Glutamatergic neuron (in vitro differentiated cells): ENCODE results near the gene PMEPA1. TPM values are rescaled to one million over a fixed set of nuclear protein-coding genes. Genes with fewer than 3 reads are reported as not detected.

Experiments
- DNase-seq: peaks from one replicate; pipeline ENCODE4 v3.0.0; 2022
- H3K27ac Mint-ChIP-seq: one replicate; pipeline ENCODE4 v1.8.0; 2020; ENCODE audit warnings: mild to moderate bottlenecking, mixed read lengths, inconsistent platforms; ENCODE audit not compliant: unreplicated experiment
- H3K27me3 Mint-ChIP-seq: one replicate; pipeline ENCODE4 v1.8.0; 2020; ENCODE audit warnings: mild to moderate bottlenecking, moderate library complexity, mixed read lengths, inconsistent platforms; ENCODE audit not compliant: unreplicated experiment
- H3K36me3 Mint-ChIP-seq: one replicate; pipeline ENCODE4 v1.8.0; 2020; ENCODE audit warnings: mild to moderate bottlenecking, mixed read lengths, inconsistent platforms; ENCODE audit not compliant: unreplicated experiment
- H3K4me1 Mint-ChIP-seq: one replicate; pipeline ENCODE4 v1.8.0; 2020; ENCODE audit warnings: mild to moderate bottlenecking, low read depth, mixed read lengths, inconsistent platforms; ENCODE audit not compliant: unreplicated experiment
- H3K4me3 Mint-ChIP-seq: one replicate; pipeline ENCODE4 v1.8.0; 2020; ENCODE audit warnings: mild to moderate bottlenecking, mixed read lengths, inconsistent platforms; ENCODE audit not compliant: unreplicated experiment
- H3K9me3 Mint-ChIP-seq: one replicate; pipeline ENCODE4 v1.8.0; 2020; ENCODE audit warnings: mild to moderate bottlenecking, moderate library complexity, mixed read lengths, inconsistent platforms; ENCODE audit not compliant: unreplicated experiment
- total RNA-seq: library from RNA; stranded (reverse); fragmentation: NEBNext Ultra II Directional; extraction: Animal tissue kit (Norgen Biotek cat#: 25700); gene quantifications from one replicate; pipeline ENCODE4 v1.2.1, GENCODE V29; 2021; ENCODE audit not compliant: unreplicated experiment
- TF ChIP-seq, protein P1 (sequence below): fragments of 200-600 bp; sonication (generic); IDR thresholded peaks from one replicate; pipeline ENCODE4 v1.5.0; 2021; ENCODE audit not compliant: partially characterized antibody, unreplicated experiment

PMEPA1 gene
- total RNA-seq, 1 donor from 2014 or later, result 14.4 TPM

DNA sequence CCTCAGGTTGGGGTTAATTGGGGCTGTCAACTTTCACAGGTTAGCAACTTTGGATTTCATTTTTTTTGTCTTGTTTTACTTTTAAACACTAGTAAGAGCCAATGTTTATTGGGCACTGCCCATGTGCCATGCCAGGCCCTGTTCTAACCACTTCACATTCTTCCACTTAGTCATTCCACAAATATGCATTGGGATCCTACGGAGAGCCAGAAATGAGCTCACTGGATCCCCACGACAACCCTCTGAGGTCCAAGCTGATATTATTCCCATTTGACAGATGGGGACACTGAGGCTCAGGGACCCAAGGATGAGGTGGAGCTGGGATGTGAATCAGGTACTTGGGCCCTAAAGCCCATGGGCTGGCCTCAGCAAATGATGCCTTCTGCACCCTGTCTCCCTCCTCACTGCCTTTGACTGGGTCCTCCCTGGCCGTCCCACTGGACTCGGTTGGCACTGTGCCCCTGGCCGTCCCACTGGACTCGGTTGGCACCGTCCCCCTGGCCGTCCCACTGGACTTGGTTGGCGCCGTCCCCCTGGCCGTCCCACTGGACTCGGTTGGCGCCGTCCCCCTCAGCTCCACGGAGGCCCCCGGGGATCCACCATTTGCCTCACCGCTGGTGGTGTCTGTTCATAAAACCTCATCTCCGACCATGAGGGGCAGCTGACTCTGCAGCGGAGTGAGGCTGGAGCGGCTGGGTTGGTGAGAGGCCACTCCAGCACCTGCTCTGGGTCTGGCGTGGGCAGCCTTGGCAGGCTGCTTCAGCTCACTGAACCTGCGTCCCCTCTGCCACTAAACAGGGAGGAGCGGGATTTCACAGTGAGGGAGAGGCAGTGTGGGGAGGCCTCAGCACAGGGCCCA is 4.8 kb upstream of the PMEPA1 start:
- no peak for DNase-seq
- no peak overlapping the region for H3K27ac Mint-ChIP-seq
- no peak overlapping the region for H3K4me3 Mint-ChIP-seq
- TF ChIP-seq, protein P1, sequence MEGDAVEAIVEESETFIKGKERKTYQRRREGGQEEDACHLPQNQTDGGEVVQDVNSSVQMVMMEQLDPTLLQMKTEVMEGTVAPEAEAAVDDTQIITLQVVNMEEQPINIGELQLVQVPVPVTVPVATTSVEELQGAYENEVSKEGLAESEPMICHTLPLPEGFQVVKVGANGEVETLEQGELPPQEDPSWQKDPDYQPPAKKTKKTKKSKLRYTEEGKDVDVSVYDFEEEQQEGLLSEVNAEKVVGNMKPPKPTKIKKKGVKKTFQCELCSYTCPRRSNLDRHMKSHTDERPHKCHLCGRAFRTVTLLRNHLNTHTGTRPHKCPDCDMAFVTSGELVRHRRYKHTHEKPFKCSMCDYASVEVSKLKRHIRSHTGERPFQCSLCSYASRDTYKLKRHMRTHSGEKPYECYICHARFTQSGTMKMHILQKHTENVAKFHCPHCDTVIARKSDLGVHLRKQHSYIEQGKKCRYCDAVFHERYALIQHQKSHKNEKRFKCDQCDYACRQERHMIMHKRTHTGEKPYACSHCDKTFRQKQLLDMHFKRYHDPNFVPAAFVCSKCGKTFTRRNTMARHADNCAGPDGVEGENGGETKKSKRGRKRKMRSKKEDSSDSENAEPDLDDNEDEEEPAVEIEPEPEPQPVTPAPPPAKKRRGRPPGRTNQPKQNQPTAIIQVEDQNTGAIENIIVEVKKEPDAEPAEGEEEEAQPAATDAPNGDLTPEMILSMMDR, result no peak
- H3K36me3 Mint-ChIP-seq, result no peaks in the 10 kb centered on the region
- peaks cover 1% of the 10 kb centered on the region for H3K9me3 Mint-ChIP-seq
- H3K27me3 Mint-ChIP-seq, result peaks cover 7% of the 10 kb centered on the region
- peaks cover 6% of the 10 kb centered on the region for H3K4me1 Mint-ChIP-seq

DNA sequence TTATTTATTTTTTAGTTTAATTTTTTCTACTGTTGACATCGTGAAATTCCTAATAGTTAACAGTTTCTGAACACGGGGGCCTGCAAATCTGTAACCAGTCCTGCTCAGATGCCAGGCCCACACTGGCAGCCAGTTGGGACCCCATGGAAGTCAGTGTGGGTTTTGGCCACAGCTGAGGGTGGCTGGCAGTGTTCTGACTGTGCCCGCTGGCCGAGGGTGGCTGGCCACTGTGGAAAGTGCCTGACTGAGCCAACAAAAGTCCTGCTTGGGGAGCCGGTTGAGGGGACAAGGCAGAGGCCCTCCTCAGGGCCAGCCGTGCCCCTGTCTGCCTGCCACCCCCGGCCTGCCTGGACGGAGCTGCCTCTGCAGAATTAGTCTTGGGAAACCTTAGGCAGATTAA is 4.1 kb upstream of the PMEPA1 start:
- Mint-ChIP-seq H3K9me3 (peaks cover 1% of the 10 kb centered on the region), H3K4me1 (peaks cover 6% of the 10 kb centered on the region), H3K27me3 (peaks cover 7% of the 10 kb centered on the region), H3K36me3 (no peaks in the 10 kb centered on the region), H3K4me3 (no peak overlapping the region), H3K27ac (no peak overlapping the region)
- DNase-seq, result no peak
- TF ChIP-seq, protein P1, result no peak

- H3K27ac Mint-ChIP-seq, result no peak overlapping the region
- H3K36me3 Mint-ChIP-seq, result no peaks in the 10 kb centered on the region
- no peak for DNase-seq
- TF ChIP-seq, protein P1, result no peak
- peaks cover 5% of the 10 kb centered on the region for H3K9me3 Mint-ChIP-seq
- H3K4me3 Mint-ChIP-seq, result no peak overlapping the region
- H3K4me1 Mint-ChIP-seq, result peaks cover 10% of the 10 kb centered on the region
- H3K27me3 Mint-ChIP-seq, result peaks cover 11% of the 10 kb centered on the region
These were observed 3.7 kb upstream of the PMEPA1 start for GRCh38 chr20:57713505-57713903.

DNA sequence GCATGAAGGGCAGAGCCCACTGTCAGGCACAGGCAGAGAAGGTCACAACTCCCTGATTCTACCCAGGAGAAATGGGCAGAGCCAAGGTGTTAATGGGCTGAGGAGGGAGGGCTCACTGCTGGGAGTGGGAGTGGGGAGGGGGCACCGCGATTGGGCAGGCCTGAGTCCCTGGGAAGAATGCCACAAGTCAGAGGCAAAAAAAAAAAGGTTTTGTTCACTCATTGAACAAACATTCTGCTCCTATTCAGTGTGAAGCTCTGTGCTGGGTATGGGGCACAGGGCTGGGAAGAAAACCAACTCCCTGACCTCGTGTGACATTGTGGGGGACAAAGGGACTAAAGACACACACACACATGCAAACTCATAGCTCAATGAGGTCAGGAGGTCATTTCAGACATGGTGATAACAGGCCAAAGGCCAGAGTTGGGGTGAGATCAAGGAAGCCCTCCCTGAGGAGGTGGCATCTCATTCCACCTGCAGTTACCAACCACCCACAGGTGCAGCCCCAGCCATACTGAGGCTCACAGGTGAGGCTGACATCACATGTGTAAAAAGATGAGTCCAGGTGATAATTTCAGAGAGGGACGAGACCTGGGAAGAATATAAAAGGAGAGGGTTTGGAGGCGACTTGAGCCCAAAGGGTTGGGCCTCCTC is 3.2 kb upstream of the PMEPA1 start:
- Mint-ChIP-seq H3K27ac (no peak overlapping the region), H3K36me3 (no peaks in the 10 kb centered on the region), H3K4me3 (no peak overlapping the region), H3K4me1 (peaks cover 11% of the 10 kb centered on the region), H3K27me3 (peaks cover 14% of the 10 kb centered on the region), H3K9me3 (peaks cover 7% of the 10 kb centered on the region)
- TF ChIP-seq, protein P1, result no peak
- no peak for DNase-seq

DNA sequence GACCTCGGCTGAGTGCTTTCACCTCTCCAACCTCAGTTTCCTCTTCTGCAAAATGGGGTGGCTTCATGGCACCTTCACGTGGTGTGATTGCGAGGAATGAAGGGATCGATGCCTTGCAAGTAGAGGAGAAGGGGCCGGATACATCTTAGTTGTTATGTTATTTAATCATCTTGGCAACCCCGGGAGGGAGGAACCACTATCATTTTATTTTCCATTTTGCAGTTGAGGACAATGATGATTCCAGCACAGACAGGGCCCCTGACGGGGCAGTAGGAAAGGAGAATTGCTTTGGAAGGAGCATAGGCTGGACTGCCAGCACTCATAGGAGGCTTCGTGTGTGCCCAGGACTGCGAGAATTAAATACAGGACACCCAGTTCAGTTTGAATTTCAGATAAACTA is 2.5 kb upstream of the PMEPA1 start:
- TF ChIP-seq, protein P1, result no peak
- Mint-ChIP-seq H3K4me3 (no peak overlapping the region), H3K36me3 (no peaks in the 10 kb centered on the region), H3K27ac (no peak overlapping the region), H3K27me3 (peaks cover 14% of the 10 kb centered on the region), H3K4me1 (peaks cover 14% of the 10 kb centered on the region), H3K9me3 (peaks cover 10% of the 10 kb centered on the region)
- DNase-seq, result no peak
